Measurements from ENCODE around the gene MSI2.
A peak's percentile ranks its signal among the peaks of the same experiment; 100 is the strongest.

Gene MSI2

DNA sequence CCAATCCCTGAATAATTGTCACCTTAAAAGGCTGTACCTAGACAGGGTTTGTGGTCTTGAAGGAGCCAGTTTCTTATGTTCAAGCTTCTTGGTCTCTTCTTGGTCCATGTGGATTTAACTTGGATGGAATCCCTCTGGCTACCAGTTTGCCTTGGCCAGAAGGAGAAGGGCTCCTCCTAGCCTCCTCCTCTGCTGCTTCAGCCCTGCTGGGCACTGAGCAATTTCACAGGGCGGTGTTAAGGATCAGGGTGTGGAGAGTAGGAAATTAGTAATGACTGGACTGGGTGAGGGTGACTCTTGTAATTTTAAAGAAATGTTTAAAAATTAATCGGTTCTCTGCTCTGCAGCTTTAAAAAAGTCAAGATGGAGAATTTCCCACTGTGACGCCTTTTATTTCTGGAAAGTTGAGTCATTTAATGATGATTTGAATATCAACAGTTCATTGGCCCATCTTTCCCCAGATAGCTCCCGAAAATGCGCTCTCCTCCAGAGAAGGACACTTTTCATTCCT is 96.4 kb downstream of the MSI2 start:
- no peak for DNase-seq

DNA sequence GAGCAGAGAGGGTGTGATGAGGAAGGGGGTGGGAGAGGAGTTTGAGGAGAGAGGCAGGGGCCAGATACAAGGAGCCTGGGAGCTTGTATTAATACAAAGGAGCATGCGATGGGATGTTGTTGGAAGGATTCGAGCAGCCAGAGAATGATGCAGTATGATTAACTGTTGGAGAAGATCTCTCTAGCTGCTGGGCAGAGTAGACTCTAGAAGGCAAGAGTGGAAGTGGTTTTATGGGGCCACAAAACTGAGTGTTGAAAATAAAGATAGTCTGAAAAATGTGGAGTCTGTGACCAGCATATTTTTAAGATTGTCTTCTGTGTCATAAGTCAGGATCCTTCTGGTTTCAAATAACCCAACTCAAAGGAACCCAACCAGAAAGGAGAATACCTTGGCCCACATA is 98.3 kb downstream of the MSI2 start:
- no peak for DNase-seq

DNA sequence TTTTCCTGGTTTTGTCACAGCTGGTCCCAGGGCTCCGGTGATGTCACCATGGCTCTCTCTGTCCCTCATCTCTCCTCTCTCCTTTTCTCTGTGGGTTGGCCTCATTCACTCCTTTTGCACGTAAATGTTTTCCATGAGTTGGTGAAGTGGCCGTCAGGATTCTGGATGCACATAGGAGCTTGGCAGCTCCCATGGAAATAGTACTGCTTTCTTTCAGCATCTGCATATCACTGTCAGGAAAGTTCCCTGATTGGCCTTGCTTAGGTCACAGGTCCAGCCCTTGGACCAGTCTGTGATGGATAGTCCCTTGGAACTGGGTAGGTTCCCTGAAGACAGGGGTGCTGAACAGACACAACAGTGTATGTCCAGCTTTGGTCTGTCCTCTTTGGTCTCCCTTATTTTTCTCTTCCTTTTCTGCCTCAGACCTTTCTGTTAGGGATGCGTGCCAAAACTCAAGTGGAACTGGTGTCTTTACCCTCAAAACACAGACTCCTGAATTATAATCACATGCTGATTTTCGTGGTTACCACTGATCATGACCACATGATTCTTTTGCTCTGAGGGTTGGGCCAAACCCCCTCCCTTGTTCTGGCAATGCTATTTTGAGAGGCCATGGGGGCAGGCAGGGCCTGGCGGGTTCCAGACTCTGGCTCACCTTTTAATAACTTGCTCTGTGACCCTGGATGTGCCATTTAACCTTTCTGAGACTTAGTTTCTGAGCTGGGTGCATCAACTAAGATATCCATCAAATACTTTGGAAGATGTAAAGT is 99.0 kb downstream of the MSI2 start:
- DNase-seq: no peak

DNA sequence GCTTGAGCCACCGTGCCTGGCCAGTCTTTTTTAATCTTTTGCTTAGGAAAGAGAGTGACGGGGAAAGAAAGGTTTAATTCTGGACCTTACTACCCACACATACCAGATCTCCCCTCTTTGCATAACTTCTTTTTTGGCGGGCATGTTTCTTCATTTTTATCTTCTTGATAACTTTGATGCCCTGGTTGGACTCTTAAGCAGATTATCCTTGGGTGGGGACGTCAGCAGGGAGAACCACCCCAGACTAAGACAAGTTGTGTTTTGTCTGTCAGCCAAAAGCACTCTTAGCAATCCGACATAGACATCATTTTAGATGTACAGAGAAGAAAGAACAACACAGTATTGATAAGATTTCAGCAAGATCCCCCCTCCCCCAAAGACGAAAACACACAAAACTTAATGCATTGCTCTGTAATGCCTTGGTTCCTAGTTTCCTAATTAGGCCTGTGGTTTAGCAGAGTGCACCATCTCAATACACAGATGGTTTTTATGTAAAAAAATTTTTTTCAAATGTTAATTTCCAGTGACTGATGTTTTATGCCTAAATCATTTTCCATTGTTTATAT is 99.9 kb downstream of the MSI2 start:
- DNase-seq: no peak

DNA sequence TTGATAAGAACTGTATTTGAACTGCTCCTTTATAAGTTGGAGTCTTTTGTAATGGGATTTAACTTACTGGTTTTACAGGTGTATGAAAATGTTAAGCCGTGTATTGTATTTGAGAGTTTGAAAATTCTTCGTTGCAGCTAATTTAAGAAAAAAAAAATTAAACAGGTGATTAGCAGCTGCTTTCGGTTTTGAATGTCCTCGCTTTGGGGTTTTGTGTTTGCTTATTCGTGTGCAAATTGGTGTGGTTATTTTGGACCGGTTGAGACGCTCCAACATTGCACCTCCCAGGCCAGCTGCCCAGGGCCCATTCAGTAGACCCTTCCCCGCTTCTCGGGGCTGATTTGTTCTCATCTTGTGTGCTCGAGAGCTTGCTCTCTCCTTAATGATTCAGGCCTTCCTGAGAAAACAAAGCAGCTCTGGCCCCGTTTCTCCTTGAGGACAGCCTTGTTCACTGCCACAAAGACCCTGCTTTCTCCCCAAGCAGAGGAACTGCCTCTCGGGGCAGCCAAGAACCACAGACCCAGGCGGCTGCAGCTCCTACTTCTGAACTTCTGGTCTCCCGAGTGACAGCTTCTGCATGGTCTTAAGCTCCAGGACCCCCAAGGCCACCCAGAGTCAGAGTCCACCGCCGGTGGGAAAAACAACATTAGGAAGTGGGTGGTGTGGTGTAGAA is 100.5 kb downstream of the MSI2 start:
- DNase-seq: no peak

DNA sequence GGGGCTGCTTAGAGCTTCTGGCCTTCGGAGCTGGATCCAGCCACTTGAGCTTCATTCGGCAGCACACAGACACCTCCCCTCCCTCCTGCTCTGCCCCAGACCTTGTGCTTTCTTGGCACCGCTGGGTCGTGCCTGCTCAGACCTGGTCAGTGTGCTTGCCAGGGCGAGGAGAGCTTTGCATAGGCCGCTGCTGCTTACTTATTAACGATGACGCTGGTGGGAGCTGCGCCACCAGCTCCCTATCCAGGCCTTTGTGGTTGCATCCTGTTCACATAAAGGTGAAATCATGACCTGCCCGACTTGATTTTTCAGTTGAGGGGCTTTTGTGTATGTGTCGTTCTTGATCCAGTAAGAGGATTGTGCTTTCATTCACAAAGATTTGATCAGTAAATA is 101.1 kb downstream of the MSI2 start:
- DNase-seq: no peak

DNA sequence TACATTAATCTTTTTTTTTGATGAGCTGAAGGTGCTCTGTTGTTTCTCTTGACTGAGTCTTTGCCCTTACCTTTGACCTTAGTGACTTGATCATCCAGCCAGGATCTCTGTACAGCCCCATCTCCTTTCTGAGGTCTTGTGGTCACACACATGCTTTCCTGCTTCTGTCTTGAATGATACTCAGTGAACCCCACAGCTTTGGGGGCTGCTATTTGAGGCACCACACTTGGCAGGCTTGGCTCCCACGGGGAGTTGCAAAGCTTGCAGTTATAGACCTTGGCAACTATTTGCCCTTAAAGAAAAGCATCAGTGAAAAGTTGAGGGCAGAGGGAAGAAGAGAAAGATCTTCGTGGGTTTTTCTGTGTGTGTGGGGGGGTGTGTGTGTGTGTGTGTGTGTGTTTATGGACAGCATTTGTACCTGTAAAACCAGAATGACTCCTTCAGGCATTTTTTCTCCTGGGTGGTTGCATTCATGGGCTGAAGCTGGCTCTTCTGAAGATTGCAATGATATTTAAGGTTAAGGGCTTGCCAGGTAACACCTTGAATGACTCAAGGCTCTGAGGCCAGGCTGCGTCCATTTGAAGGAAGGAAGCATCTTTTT is 101.6 kb downstream of the MSI2 start:
- no peak for DNase-seq

DNA sequence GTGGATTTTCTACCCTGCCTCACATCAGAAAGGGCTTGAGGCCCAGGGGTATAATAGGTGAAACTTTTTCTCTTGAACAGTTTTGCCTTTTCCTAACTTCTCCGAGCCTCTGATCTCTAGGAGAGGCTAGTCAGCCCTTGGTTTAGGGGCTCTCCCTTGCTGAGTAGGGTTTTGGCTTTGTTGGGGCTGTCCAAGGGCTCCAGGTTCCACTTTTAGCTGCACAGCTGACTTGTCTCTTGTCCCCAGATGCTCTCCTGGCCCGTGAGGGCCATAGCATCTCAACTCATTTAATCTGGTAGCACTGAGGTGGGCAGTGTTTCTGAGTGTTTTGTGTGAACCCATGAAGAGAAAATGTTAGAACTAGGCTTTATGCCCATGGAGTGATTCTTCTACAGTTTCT is 103.9 kb downstream of the MSI2 start:
- DNase-seq: no peak

DNA sequence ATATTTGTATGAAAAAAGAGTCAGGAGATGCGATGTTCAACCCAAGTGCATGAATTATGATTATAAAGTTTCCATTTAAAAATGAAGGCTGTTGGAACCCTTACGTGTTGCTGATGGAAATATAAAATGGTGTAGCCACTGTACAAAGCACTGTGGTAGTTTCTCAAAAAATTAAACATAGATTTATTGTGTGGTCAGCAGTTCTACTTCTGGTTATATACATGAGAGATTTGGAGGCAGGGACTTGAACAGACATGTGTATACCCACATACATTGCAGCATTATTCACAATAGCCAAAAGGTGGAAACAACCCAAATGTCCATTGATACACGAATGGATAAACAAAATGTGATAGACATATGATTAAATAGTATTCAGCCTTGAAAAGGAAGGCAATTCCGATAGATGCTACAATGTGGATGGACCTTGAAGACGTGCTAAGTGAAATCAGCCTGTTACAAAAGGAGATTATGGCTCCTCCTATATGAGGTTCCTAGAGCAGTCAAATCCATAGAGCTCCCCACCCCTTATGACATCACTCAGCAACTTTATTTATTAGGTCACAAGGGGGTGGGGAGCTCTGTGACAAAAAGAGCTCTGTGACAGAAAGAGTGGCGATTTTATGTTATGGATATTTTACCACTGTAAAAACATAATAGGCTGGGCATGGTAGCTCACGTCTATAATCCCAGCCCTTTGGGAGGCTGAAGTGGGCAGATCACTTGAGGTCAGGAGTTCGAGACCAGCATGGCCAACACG is 106.7 kb downstream of the MSI2 start:
- no peak for DNase-seq

DNA sequence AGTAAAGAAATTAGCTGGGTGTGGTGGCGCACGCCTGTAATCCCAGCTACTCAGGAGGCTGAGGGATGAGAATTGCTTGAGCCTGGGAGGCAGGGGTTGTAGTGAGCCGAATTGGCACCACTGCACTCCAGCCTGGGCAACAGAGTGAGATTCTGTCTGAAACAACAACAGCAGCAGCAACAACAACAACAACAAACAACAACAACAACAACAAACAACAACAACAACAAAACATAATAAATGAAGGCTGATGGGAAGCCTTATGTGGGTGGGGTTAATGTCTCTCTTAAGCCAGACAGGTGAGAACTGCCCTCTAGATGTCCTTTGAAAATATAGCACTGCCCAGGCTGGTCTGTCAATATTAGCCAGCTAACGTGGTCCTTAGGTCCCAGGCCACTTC is 107.3 kb downstream of the MSI2 start:
- no peak for DNase-seq

DNA sequence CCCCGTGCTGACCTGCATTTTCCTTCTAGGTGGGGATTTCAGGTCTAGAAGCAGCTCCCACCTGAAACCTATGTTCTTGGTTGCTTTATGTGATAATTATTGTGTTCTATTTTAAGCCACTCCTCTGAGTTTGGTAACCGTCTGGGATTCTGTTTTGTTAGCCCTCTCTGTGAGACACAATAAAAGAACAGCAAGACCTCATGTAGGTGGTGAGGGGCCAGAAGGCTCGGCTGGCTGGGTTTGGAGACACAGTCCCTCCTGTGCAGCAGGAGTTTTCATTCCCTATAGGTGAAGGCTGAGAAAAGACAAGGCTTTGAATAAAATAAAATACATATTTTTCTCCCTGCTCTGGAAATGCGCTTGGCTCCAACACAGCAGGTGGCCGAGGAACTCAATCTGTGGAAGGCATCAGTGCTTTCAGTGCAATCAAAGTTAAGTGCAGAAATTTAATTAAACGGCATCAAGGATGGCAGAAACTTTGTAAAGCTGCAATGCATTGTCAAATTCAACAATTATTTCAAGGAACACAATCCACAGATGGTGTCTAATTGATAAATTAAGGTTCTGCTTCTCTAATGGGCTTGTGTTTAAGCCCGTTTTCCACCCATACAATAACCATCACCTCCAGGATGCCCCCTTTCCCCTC is 107.8 kb downstream of the MSI2 start:
- DNase-seq: no peak

DNA sequence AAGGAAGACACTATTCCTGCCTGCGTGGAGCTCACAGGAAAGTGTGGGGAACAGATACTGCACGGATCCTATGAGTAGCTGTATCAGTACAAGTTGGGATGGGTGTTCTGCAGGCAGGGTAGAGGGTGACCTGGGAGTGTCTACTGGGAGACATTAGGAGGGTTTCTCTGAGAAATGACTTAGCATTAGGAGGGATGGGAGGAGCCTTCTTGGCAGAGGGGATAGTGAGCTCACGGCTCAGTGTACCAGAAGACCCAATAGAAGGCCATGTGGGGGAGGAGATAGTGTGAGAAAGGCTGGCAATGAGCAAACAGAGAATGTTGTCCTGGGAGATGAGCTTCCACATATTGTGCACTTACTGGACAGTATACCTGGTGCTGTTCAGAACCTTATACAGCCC is 109.1 kb downstream of the MSI2 start:
- DNase-seq: no peak

DNA sequence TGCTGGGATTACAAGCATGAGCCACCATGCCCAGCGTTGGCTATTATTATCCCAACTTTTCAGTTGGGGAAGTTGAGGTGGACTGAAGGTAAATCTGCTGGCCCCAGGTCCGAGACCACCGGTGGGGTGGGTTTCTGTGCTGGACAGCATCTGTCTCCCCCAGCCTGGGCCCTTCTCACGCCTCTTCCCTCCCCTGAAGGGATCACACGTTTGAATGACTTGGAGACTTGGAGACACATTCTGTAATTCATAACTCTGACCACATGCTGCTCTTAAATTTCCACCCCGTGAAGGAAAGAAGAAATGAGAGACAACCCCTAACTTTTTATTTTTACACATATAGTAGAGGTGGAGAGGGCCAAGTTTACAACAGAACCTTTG is 109.8 kb downstream of the MSI2 start:
- DNase-seq: no peak

DNA sequence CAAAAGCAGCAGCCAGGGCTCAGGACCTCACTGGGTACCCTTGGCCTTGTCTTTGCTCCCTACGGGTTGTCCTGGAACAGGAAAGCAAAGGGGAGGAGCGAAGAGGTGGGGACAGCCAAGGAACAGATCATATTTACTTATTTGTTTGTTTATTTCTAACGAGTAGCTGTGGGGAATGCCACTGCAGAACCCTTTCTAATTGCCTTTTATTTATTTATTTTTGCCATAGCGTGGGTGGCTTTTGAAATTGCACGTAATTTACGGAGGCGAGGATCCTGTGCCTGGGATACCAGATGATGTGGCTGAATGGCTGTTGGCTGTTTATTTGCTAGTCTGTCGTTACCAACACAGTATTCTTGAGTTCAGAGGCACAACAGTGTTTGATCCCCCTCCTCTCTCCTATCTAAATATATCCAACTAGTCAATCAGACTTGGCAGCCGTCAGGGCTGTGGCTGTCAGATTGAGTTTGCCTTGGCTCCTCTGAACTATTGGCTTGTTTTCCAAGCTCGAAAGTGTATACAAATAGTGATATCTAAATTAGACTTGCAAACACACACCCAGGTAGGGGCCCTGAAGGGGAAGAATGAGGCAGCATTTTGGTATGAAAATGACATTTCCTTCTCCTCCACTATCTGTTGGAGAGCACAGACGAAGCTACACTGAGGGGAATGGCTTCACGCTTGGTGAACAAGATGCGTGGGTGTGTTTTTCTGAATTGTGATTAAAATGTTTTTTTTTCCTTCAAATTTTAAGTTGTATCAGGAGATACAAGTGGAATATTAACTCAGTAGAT is 110.4 kb downstream of the MSI2 start:
- peak; percentile 25 to 77 for DNase-seq

DNA sequence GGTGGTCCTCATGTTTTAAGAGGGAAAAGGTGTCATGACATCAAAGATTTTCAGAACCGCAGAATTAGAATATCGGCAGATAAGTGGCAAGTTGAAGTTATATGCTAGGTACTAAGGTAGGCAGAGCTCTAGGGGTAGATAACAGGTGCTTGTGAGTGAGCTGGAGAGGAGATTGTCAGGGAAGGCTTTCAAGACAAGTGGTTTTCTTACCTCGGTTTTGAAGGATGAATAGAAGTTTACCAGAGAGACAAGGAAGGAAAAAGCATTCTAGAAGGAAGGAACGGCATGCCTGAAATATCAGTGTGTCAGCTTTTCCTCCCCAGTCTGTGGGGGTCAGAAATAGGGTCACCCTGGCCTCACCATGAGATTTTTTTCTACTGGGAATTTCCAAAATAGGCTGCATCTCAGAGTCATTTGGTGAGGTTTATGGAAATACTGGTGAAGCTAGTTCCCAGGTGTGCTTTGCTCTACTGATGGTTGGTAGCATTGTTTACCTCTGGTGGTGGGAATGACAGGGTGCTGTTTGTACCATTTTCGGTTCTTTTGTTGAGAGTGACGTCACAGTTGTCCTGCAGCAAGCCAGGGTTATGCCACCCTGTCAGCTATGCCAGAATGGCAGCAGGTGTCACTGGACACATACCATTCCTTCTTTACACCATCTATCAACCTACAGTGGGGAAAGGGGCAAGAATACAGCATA is 112.5 kb downstream of the MSI2 start:
- DNase-seq: no peak

DNA sequence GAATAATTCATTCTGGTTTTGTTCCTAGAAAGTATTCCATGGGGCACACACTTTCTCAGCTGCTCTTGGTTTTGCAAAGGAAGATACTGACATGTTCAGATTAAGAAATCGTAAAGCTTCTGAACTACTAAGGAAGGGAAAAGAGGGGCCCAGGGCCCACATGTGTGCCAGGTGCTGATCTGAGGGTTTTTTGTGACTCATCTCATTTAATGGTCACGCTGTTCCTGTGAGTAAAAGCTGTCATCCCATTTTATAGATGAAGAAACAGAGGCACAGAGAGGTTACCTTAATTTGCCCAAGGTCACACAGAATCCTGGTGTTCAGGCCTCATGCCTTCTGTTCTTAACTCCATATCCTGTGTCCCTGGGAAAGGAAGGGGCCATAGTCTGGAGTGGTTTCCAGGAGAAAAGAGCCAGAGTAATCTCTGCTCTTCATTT is 113.2 kb downstream of the MSI2 start:
- no peak for DNase-seq

DNA sequence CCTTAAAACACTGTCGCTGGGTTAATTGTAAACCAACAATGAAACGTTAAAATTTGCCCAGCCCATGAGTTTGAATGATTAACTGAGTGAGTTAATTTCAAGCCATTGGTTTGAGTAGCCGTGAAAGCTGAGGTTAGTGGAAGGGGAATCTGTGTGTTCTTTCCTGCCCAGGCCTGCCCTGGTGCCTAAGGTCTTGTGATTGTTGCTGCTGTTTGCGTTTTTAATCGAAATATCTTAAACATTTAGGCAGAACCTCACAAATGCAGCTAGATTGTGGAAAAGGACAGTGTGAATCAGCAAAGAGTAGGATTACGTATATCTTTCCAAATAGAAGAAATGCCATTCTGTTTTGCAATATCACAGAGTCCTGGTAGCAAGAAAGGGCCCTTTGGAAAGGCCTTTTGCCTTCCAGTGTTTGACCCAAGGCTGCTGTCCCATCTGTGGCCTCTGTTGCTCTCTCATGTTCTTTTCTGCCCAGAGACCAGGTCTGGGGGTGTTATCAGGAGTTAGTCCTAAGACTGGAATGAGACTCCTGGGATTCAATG is 113.8 kb downstream of the MSI2 start:
- no peak for DNase-seq

DNA sequence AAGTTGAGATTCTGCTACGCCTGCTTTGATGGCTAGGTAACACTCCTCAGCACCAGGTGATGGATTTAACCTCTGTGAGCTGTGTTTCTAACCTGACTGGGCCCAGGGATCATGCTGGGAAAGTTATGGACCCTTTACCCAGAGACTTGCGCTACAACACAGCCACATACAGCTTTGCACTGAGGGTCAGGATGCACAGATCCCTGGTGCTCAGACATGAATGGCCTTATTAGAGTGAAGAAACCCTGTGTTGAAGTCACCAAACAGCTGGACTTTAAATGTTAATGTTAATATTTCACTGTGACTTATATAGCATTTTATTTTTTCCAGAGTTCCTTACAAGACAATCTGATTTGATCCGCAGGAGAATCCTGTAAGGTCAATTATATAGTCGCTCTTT is 114.3 kb downstream of the MSI2 start:
- no peak for DNase-seq

DNA sequence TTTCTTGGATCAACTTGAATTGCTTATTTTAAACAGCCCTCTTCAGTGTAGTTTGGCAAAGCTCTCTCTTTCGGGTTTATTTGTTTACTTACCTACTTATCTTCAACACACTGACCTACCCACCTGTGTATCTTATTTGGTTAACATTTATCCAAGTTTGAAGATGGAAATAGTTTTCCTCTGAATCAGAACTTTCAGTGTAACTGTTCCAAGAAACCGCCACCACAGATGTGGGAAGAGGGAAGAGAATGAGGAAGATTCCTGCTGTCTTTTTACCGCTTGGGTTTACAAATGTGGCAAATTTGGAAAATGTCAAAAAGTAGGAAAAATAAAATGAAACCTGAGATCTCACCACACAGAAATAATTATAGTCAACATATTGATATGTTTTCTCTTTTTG is 115.8 kb downstream of the MSI2 start:
- no peak for DNase-seq

DNA sequence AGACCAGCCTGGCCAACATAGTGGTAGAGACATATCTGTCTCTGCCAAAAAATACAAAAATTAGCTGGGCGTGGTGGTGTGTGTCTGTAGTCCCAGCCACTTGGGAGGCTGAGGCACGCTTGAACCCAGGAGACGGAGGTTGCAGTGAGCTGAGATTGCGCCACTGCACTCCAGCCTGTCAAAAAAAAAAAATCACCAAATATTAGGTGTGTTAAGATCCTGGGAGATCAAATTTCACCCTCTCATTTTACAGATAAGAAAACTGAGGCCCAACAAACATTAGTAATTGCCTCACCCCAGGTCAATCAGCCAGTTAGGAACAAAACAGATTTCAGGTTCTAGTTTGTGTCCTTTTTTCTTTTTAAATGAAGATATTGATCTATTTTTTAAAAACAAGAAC is 116.7 kb downstream of the MSI2 start:
- DNase-seq: no peak

DNA sequence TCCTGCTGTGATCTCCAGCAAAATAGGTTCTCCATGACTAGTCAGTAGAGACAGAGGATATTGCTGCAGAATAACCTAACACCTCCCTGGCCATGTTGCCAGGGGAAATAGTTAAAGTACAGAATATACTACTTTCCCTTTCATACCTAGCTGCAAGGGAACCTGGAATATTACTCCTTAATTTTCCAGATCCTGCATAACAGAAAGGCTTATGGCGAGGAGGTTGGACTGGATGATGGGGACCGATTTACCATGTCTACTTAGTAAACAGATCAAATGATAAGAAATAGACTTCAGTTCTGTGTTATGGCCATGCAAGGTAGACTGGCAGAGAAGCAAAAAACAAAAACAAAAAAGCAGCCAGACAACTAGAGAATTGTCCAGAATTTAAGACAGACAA is 117.4 kb downstream of the MSI2 start:
- no peak for DNase-seq

Measured in NCI-H446 (cell line).